ENCODE data around the gene CBX7.

Gene CBX7

DNA sequence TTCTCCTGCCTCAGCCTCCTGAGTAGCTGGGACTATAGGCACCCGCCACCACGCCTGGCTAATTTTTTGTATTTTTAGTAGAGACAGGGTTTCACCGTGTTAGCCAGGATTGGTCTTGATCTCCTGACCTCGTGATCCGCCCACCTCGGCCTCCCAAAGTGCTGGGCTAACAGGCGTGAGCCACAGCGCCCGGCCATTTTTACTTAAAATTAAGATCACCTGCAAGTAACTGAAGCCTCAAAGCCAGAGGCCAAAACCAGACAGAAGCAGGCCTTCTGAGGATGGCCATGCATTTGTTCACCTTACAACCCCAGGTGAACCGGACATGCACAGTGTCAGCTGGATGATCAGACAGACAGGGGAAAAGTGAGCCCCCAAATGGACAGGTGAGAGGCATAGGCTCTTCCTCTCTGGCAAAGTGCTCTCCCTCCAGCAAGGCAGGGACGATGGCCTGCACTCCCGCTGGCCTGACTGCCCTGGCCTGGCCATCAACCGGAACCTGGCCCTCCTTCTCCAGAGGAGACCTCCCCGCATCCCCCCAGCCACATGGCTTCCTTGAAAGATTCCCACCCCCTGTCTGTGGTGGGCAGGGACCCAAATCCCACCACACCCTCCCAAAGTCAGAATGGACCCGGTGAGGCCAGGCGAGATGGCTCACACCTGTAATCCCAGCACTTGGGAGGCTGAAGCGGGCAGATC lies 29.6 kb downstream of the CBX7 start:
- DNase-seq, result no peak

DNA sequence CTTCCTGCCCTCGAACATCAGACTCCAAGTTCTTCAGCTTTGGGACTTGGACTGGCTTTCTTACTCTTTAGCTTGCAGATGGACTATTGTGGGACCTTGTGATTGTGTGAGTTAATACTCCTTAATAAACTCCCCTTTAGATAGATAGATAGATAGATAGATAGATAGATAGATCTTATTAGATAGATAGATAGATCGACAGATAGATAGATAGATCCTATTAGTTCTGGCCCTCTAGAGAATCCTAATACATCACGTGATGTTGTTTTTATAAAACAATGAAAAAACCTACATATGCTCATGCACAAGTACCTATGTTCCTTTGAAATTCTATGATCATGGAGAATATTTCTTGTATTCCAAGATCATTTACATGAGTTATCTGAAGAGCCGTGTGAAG lies 31.5 kb downstream of the CBX7 start:
- DNase-seq, result no peak

DNA sequence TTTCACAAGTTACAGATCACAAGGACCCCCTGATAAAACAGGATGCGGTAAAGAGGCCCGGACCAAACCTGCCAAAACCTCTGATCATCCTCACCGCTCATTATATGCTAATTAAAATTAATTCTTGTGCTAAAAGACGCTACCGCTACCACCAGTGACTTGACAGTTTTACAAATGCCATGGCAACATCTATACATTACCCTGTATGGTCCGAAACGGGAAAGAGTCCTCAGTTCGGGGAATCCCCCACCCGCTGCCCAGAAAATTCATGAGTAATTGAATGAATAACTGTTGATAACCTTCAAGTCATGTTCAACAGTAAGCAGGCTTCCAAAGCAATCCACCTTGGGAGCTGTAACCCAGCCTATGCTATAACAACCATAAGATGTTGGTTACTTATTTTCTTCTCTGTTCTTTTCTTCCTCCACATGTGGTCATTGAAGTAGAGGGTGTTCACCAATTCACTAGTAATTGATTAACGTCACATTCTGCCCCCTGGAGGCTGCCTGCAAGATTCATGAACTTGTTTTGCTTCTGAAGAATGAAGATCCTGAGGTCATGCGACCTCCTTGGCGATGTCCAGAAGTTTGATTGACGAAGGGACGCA lies 34.8 kb downstream of the CBX7 start:
- peak; percentile 90 for DNase-seq

DNA sequence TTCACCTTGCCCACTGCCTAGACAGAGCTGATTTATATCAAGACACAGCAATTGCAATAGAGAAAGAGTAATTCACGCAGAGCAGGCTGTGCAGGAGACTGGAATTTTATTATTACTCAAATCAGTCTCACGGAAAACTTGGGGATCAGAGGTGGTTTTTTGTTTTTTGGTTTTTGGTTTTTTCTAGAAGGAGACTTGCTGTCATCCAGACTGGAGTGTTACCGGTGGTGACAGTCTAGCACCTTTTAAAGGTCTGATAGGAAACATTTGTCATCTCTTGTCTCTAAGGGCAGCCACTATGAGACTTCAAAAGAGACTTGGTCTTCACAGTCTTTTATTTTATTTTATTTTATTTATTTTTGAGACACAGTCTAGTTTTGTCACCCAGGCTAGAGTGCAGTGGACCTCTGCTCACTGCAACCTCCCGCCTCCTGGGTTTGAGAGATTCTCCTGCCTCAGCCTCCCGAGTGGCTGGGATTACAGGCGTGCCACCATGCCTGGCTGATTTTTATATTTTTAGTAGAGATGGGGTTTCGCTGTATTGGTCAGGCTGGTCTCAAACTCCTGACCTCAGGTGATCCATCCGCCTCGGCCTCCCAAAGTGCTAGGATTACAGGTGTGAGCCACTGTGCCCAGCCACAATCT lies 36.4 kb downstream of the CBX7 start:
- no peak for DNase-seq

DNA sequence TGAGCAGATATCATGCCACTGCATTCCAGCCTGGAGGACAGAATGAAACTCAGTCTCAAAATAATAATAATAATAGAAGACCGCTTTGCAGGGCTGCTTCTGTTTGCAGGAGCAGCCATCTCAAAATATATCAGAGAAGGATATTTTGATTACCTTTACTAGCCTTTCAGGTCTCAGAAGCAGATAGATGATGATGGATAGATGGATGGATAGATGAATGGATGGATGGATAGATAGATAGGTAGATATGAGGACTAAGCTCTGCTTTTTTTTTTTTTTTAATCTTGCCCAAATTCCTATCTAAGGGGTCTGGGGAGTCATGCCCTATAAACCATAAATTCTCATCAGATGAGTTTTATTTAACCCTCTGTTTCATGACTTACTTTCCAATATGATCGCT lies 36.9 kb downstream of the CBX7 start:
- DNase-seq, result no peak

DNA sequence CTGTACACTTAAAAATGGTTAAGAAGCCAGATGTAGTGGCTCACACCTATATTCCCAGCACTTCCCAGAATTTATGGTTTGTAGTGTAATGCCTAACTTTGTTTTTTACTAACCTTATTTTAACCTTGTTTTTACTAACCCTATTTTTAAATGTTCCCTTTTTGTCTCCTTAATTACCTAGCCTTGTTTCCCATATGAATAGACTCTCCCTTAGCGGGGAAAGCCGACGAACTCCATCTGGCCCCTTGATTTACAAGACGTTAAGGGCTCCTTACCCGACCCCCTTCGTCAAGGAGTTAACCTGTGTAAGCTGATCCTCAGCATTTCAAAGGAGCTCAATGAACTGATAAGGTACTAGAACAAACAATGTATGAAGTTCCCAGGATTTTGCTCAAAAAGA lies 38.4 kb downstream of the CBX7 start:
- DNase-seq, result no peak

DNA sequence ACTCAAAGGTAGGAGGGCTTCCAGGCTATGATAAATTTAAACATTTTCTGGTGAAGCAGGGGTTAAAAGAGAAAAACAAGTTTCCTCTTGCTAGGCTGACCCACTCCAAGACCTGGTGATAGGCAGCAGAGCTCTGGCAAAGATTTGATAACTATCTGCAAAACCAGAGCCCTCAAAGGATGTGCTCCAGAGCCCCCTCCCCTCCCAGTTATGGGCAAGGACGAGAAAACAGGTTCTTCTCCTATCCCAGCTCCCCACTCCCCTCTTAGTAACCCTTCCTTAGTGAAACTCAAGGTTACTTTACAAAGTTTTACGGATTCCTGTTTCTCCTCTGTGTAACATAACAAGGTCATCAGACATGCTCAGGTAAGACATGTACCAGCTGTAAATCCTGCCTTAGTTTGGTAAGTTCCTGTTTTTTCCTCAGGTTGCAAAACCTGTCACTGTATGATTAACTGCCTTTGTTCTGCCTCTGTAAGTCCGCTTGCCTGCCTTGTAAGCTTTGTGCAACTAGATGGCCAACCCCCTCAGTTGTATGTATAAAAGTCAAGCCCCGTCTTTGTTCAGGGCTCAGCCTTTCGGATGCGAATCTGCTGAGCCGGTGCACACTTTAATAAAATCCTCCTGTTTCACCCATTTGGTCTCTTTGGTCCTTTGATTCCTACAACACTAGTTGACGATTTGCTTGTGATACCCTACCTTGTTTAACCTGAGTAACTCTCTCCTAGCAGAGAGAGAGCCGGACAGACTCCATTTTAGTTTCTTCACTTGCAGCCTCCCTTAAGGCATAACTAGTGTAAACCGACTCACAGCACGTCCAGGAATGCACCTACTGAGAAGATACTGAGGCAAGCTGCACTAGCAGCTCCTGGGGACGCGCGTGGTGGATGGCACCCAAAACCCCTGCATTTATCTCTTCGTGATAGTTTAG lies 41.6 kb downstream of the CBX7 start:
- no peak for DNase-seq

DNA sequence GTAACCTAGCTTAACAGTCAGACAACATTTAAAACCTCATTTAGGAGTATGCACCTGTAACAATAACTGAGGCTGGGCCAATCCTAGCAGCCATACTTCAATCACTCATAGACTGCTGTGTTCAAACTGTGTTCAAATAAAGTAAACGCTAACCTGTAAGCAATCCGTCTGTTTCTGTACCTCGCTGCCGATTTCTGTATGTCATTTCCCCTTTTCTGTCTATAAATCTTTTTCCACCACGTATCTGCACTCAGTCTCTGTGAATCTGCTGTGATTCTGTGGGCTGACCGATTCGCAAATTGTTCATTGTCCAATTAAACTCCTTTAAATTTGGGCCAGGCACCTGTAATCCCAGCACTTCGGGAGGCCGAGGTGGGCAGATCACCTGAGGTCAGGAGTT lies 43.1 kb downstream of the CBX7 start:
- DNase-seq, result no peak

DNA sequence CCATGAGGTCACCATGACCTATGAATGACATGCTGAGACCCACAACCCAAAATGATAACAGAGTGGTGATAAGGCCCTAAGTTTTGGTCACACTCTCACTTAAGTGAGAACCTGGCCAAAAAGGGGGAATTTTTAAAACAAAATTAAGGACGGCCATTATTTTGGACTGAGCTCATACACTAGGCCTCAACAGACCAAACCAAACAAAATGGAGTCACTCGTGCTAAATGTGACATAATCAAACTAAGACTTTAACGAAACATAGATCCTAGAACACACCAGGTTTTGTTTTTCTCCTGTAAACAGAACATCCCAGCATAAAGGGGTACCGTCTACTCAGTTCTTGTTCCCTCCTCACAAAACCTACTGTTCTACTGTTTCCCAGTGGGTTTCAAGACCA lies 44.0 kb downstream of the CBX7 start:
- DNase-seq, result no peak

DNA sequence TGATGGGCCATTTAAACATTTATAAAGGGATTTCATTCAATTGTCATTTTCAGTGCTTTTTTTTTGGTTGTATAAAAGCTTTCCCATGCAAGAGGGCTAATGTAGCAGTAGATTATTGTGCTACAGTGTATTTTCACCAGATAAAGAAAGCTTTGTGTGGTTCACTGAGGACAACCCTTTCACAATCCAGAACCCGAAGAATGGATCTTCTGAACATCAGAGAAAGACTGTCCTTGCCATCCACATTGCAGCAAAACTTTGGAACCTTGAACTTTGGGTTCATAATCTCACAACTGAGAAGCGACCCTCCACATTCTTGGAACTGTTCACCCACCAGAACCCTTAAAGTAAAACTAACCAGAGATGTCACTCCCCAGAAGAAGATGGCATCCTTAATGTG lies 46.2 kb downstream of the CBX7 start:
- no peak for DNase-seq

DNA sequence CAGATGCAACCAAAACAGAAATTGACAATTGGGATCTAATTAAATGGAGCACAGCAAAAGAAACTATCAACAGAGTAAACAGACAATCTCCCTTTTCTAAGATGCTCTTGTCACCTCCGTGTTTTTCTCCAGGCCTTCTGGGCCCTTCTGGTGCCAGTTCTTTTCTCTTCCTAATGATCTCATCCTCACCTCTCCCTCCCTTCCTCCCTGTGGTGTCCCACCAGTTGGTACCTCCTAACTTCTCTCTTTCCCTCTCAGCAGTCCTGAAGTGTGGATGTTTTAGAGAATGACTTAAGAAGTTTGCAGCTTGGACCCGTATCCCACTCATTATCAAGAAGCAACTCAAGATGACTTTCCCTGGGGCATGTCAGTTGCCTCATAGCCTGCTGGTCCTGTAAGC lies 49.0 kb downstream of the CBX7 start:
- no peak for DNase-seq

DNA sequence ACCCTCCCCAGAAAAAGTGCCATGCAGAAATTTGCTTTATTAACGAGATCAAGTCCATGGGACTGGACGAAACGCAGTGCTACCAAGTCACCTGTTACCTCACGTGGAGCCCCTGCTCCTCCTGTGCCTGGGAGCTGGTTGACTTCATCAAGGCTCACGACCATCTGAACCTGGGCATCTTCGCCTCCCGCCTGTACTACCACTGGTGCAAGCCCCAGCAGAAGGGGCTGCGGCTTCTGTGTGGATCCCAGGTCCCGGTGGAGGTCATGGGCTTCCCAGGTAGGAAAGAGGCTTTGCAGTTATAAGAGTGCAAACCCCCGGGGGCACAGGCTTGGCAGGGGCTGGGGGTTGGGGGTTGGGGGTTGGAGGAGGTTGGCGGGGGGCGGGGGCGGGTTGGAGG lies 51.3 kb downstream of the CBX7 start:
- DNase-seq, result no peak

DNA sequence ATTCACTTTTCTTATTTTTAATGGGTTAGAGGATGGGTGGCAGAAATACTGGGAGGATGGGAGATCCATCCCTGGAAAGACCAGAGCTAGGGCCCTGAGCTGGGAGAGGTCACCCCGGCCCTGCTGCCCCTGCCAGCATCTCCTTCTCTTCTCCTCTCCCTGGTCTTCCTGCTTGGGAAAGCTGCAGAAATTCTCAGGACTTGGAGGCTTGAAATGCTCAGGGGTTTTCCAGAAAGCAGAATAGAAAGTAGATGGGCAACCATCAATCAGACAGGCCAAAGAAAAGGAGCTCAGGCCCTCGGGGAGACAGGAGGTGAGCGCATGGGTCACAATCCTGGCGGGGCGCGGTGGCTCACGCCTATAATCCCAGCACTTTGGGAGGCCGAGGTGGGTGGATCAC lies 53.9 kb downstream of the CBX7 start:
- DNase-seq, result no peak

DNA sequence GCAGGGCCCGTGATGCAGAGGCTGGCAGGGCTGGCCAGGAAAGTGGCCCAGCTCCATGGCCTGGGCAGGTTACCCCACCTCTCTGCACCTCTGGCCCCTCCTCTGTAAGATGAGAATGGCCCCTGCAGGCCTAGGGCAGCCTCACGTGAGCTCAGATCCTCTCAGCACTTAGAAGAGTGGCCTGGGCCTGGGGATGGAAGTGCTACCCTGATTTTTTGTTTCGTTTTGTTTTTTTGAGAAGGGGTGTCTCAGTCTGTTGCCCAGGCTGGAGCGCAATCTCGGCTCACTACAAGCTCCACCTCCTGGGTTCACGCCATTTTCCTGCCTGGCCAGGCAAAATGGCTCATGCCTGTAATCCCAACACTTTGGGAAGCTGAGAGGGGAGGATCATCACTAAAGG lies 54.5 kb downstream of the CBX7 start:
- no peak for DNase-seq

DNA sequence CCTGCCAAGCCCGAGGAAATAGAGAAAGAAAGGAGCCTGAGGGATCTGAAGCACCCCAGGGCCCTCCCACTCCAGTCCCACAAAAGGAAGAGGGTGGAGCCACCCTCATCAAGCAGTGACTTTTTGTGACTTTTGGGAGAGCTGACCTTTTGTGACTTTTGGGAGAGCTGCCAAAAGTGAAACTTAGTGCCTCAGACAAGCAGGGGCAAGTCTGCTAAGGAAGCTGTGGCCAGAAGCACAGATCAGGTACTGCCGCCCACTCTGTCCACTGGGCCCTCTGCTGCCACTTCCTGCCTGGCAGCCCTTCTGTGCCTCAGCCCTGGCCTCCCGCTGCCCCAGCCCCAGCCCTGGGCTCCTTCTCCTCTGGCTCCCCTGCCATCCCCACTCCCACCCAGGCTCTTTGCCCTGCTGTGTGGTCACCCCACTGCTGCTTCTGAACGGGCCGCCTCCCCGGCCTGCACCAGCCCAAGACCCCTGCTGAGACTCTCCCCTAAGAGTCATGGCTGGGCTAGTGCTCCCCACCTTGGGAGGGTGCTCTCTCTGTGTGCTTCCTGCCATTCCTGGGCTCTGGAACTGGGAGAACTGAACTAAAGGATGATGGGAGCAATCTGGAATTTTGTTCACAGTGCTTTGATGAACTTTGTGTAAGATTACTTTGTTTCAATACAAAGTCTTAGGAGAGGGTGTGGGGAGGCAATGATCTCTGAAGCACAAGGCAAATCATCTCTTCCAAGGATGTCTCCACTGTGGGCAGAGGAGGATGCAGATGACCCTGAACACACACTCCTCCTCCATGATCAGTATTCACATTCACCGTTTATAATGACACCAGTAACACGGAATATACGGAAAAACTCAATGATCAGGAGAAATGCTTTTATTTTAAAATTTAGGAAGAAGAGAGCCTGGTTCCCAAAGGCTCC lies 55.1 kb downstream of the CBX7 start, which contains the start of gene APOBEC3H:
Gene APOBEC3H, plus strand, starts transcription at position 147 of the 923 bp plus-strand sequence. CDS start 3,035 bp downstream, outside the sequence.
- DNase-seq, result peak; percentile 71

DNA sequence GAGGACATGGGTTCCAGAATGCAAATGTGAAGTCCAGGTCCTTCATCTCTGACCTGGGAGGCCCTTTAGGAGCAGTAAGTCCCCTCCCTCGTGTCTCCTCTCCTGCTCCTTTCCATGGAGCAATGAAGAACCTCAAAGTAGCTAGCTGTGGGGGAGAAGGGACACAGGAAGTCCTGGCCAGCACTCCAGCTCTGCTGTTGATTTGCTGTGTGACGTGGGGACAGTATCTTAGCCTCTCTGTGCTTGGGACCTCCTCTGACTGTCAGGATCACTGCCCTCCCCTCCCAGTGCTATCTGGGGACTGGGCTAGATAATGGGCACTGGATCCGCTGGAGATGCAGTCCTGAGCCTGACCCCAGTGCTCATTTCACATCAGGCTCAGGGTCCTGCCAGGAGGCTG lies 56.5 kb downstream of the CBX7 start:
- DNase-seq, result no peak

DNA sequence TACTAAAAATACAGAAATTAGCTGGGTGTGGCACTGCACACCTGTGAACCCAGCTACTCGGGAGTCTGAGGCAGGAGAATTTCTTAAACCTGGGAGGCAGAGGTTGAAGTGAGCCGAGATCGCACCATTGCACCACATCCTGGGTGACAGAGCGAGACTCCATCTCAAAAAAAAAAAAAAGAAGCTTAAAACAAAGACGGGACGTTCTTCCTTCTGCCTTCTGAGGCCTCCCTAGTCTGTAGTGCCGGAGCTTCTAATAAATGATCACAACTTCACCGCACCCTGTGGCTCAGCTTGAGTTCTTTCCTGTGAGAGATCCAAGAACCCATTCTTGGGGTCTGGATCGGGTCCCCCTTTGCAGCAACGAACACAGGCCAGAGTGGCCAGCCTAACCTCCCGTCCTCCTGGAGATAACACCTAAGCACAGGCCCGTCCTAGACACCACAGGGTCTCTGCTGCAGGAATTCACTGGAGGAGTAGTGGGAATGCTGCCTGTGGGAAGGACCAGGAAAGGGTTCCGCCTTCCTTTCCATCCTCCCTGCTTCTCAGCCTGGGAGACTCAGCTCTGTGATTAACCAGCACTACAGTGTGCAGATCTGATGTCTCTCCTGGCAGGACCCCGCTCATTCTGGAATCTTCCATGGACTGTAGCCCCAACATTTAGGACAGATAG lies 57.6 kb downstream of the CBX7 start:
- no peak for DNase-seq

DNA sequence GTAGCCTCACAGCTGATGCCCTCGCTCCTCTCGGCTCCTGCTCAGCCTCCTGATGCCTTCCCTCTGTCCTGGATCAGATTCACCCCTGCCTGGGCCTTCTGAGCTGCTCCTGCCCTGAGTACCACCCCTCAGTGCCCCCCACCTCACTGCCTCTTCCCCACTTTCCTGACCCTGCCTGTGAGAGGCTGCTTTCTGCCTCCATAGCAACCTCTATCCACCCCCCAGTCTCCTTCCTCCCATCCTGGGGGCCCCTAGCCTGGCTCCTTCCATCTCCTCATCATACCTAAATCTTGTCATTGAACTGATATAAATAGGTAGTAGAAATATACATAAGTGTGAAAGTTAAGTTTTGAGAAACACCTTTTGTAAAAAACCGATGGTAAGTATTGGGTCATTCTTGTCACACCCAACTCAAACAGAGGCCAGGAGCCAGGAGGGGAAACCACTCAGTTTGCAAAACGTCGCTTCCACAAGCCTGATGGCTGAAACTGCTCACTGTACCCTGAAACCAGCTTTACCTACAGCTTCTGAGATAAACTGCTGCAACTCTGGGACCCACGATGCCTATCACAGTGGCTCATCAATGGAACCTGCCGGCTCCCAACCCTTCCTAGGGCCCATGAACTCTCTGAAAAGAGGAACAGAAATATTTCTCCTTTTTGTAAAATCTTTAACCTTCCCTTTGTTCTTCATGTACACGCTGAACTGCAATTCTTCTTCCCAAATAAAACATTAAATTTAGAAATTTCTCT lies 60.2 kb downstream of the CBX7 start:
- no peak for DNase-seq

DNA sequence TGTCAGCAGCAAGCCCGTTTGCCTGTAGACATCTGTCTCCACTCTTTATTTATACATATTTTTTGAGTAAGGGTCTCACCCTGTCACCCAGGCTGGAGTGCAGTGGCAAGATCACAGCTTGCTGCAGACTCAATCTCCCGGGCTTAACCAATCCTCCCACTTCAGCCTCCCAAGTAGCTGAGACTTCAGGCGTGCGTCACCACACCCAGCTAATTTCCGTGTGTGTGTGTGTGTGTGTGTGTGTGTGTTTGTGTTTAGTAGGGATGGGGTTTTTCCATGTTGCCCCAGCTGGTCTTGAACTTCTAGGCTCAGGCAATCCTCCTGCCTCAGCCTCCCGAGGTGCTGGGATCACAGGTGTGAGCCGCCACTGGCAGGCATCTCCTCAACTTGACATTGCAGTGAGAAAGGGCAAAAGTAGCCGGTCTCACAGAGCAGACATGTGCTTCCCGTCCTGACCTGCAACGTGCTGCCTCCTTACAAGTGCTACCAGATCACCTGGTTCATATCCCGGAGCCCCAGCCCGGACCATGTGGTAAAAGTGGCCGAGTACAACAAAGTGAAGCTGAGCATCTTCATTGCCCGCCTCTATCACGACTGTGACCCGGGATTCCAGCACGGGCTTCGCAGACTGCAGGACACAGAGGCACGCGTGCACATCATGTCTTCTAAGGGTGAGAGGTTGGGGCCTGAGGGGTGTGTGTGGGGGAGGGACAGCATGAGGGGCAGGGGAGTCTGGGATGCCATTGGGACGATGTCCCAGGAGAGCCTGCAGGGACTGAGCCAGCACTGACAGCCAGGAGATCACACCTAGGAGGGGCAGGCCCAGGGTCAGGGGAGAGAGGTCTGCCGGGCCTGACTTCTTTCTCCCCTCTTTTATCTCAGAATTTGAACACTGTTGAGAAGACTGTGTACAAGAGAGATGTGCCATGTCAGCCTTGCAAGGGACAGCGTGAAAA lies 61.1 kb downstream of the CBX7 start:
- DNase-seq, result no peak

Measured in activated effector memory CD4-positive, alpha-beta T cell treated with anti-CD3 and anti-CD28 coated beads, Interleukin-2, amount 50 U/mL, for 16 hours (primary cell).